MM.1S (cell line): ENCODE data around the gene MYLK2.

Source experiments
- DNase-seq: peaks from one replicate; pipeline ENCODE4 v3.0.0-alpha.2; 2015
- H2AFZ ChIP-seq: fragments of 300-600 bp; sonication (generic); 2 replicates; pipeline ENCODE4 v1.6.0; 2016; ENCODE audit warnings: antibody characterized with exemption, low read length
- H3F3A ChIP-seq: fragments of 300-600 bp; sonication (generic); 2 replicates; pipeline ENCODE4 v1.6.1; 2016; ENCODE audit warnings: mild to moderate bottlenecking, antibody characterized with exemption, low read length, moderate library complexity, mixed read lengths; ENCODE audit not compliant: insufficient read depth
- H3K27ac ChIP-seq: fragments of 300-600 bp; sonication (generic); 2 replicates; pipeline ENCODE4 v1.5.1; 2016; ENCODE audit warnings: mild to moderate bottlenecking, low read length
- H3K27me3 ChIP-seq: fragments of 300-600 bp; sonication (generic); replicated peaks from 2 replicates; pipeline ENCODE4 v1.6.0; 2016; ENCODE audit warnings: low read length; ENCODE audit not compliant: insufficient read depth
- H3K36me3 ChIP-seq: fragments of 300-600 bp; sonication (generic); replicated peaks from 2 replicates; pipeline ENCODE4 v1.6.1; 2016; ENCODE audit warnings: mild to moderate bottlenecking, low read length, mixed read lengths; ENCODE audit not compliant: insufficient read depth
- H3K4me1 ChIP-seq: fragments of 300-600 bp; sonication (generic); 2 replicates; pipeline ENCODE4 v1.6.1; 2016; ENCODE audit warnings: low read length, mixed read lengths
- H3K4me2 ChIP-seq: fragments of 300-600 bp; sonication (generic); 2 replicates; pipeline ENCODE4 v1.6.0; 2016; ENCODE audit warnings: low read depth, low read length
- H3K4me3 ChIP-seq: fragments of 300-600 bp; sonication (generic); 2 replicates; pipeline ENCODE4 v1.5.1; 2016; ENCODE audit warnings: low read length, mixed read lengths
- H3K79me2 ChIP-seq: fragments of 300-600 bp; sonication (generic); 2 replicates; pipeline ENCODE4 v1.6.1; 2016; ENCODE audit warnings: mixed run types, low read length, mixed read lengths
- H3K9ac ChIP-seq: fragments of 300-600 bp; sonication (generic); 2 replicates; pipeline ENCODE4 v1.6.1; 2016; ENCODE audit warnings: low read length, mixed read lengths
- H3K9me2 ChIP-seq: fragments of 300-600 bp; sonication (generic); replicated peaks from 2 replicates; pipeline ENCODE4 v1.6.1; 2016; ENCODE audit warnings: mild to moderate bottlenecking, low read length, mixed read lengths; ENCODE audit not compliant: insufficient read depth
- H3K9me3 ChIP-seq: fragments of 300-600 bp; sonication (generic); replicated peaks from 2 replicates; pipeline ENCODE4 v1.6.1; 2016; ENCODE audit warnings: mild to moderate bottlenecking, low read length, mixed read lengths; ENCODE audit not compliant: insufficient read depth
- H4K20me1 ChIP-seq: fragments of 300-600 bp; sonication (generic); 2 replicates; pipeline ENCODE4 v1.6.1; 2016; ENCODE audit warnings: mild to moderate bottlenecking, low read length, moderate library complexity, mixed read lengths; ENCODE audit not compliant: insufficient read depth
- EZH2 ChIP-seq: fragments of 300-600 bp; sonication (generic); optimal IDR thresholded peaks from 2 replicates; pipeline ENCODE3; 2017; ENCODE audit warnings: low read depth, mild to moderate bottlenecking, antibody characterized with exemption, low read length, mixed read lengths
- EZH2phosphoT487 ChIP-seq: fragments of 300-600 bp; sonication (generic); IDR thresholded peaks from 2 replicates; pipeline ENCODE4 v1.6.1; 2018; ENCODE audit warnings: antibody characterized with exemption, low read length
- TF ChIP-seq, protein P1 (sequence below): fragments of 300-600 bp; sonication (generic); IDR thresholded peaks from 2 replicates; pipeline ENCODE4 v1.5.1; 2016; ENCODE audit warnings: antibody characterized with exemption, low read length, mixed read lengths

MYLK2 gene

DNA sequence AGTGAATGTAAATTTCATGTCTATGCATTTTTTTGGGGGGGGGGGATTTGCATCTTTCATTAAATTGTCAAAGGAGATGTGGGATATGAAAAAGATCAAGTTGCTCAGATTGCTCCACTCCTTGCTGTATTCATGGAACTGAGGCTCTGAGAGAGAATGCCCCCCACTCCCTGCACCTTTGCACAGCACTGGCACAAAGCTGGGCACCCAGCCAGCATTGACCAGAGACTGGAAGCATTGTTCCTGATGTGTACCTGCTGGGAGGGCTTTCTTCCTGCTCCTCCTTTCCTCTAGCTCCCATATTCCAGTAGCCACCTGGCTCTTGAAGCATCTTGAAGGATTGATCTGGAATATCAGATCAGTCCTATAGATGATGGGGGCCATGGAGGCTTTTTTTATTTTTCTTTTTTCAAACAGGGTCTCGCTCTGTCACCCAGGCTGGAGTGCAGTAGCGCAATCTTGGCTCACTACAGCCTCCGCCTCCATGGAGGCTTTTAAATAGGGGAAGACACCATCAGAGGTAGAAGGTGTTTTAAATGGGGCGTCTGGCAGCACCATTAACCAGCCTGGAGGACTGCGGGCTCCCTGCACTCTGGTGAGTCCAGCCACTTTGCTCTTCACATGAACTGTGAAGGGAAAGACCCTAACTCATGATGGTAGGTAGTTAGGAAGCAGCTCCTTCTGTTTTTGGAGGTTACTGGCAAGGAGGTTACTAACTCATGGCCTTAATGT is 40.3 kb downstream of the MYLK2 start:
- no peak for TF ChIP-seq EZH2phosphoT487
- TF ChIP-seq, protein P1, sequence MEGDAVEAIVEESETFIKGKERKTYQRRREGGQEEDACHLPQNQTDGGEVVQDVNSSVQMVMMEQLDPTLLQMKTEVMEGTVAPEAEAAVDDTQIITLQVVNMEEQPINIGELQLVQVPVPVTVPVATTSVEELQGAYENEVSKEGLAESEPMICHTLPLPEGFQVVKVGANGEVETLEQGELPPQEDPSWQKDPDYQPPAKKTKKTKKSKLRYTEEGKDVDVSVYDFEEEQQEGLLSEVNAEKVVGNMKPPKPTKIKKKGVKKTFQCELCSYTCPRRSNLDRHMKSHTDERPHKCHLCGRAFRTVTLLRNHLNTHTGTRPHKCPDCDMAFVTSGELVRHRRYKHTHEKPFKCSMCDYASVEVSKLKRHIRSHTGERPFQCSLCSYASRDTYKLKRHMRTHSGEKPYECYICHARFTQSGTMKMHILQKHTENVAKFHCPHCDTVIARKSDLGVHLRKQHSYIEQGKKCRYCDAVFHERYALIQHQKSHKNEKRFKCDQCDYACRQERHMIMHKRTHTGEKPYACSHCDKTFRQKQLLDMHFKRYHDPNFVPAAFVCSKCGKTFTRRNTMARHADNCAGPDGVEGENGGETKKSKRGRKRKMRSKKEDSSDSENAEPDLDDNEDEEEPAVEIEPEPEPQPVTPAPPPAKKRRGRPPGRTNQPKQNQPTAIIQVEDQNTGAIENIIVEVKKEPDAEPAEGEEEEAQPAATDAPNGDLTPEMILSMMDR = no peak
- no peak for TF ChIP-seq EZH2
- no peaks in the 10 kb centered on the region for H3F3A ChIP-seq
- H3K9me2 ChIP-seq = no peaks in the 10 kb centered on the region
- H3K4me3 ChIP-seq = no peak overlapping the region
- no peak overlapping the region for H3K27ac ChIP-seq
- H3K27me3 ChIP-seq = peaks cover 98% of the 10 kb centered on the region
- H3K36me3 ChIP-seq = no peaks in the 10 kb centered on the region
- no peaks in the 10 kb centered on the region for H4K20me1 ChIP-seq
- H3K4me1 ChIP-seq = peaks cover 11% of the 10 kb centered on the region
- no peak for DNase-seq
- no peaks in the 10 kb centered on the region for H3K9me3 ChIP-seq
- no peak overlapping the region for H3K4me2 ChIP-seq
- no peak overlapping the region for H2AFZ ChIP-seq
- H3K79me2 ChIP-seq = no peaks in the 10 kb centered on the region
- H3K9ac ChIP-seq = no peak overlapping the region

DNA sequence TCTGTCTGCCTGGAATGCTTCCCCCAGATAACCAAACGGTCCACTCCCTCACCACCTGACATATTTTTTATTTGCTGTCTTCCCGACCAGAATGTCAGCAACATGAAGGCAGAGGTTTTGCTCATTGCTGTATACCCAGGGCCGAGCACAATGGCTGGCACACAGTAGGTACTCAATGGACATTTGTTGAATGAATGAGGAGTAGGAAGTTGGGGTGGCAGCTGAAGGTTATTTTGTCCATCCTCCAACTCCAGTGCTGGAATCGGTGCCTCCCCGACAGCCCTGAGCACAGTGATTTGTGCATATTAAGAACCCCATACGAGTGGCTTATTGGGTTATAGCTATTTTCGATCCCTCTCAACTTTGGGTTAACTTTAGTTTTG is 40.8 kb downstream of the MYLK2 start:
- DNase-seq = no peak
- Histone ChIP-seq H3K4me3 (no peak overlapping the region), H3K36me3 (no peaks in the 10 kb centered on the region), H4K20me1 (no peaks in the 10 kb centered on the region), H3K9me3 (no peaks in the 10 kb centered on the region), H3K27me3 (peaks cover 98% of the 10 kb centered on the region), H2AFZ (no peak overlapping the region), H3K9ac (no peak overlapping the region), H3K4me1 (peaks cover 11% of the 10 kb centered on the region), H3K27ac (no peak overlapping the region), H3F3A (no peaks in the 10 kb centered on the region), H3K4me2 (no peak overlapping the region), H3K79me2 (no peaks in the 10 kb centered on the region), H3K9me2 (no peaks in the 10 kb centered on the region)
- TF ChIP-seq, protein P1 = no peak
- no peak for TF ChIP-seq EZH2
- TF ChIP-seq EZH2phosphoT487 = no peak

DNA sequence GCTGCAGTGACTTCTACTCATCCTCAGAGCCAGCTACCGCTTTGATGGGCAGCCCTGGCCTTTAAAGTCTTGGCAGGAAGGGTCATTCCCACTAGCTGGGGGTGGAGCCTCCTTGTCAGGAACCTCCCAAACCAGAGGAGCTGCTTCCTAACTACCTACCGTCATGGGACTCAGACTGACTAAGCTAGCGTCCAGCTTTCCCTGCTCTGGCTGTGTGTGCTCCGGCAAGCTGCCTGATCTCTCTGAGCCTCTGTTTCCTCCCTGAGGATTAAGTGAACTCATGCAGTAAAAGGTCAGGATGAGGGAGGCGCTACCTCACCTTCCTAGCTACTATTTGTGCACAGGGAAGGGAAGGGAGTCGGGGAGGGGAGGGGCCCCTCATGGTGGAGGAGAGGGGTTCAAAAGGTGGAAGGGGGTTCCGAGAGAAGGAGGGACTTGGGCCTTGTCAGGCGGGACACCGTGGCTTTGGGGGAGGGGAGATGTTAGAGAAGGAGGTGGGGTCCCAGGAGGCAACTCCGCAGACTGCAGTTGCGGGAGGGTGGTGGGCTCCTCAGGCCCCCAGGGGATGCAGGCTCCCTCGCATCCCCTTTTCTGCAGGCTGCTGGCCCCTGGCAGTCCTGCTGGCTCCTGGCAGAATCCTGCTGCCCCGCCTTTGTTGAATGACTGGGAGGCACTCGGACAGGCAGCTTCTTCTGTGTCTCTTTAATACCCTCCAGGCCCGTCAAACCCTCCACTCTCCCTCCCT is 41.4 kb downstream of the MYLK2 start:
- peaks cover 11% of the 10 kb centered on the region for H3K4me1 ChIP-seq
- no peak overlapping the region for H3K4me3 ChIP-seq
- H2AFZ ChIP-seq = no peak overlapping the region
- H3K27ac ChIP-seq = no peak overlapping the region
- H3F3A ChIP-seq = no peaks in the 10 kb centered on the region
- DNase-seq = no peak
- H3K27me3 ChIP-seq = peaks cover 98% of the 10 kb centered on the region
- TF ChIP-seq, protein P1 = no peak
- TF ChIP-seq EZH2phosphoT487 (no peak), EZH2 (no peak)
- no peak overlapping the region for H3K9ac ChIP-seq
- no peaks in the 10 kb centered on the region for H3K79me2 ChIP-seq
- H3K9me2 ChIP-seq = no peaks in the 10 kb centered on the region
- no peak overlapping the region for H3K4me2 ChIP-seq
- no peaks in the 10 kb centered on the region for H3K9me3 ChIP-seq
- no peaks in the 10 kb centered on the region for H3K36me3 ChIP-seq
- H4K20me1 ChIP-seq = no peaks in the 10 kb centered on the region
